ENCODE measurements around the gene DRD1. TPM values are rescaled to one million over a fixed set of nuclear protein-coding genes. Genes with fewer than 3 reads are reported as not detected.

Gene DRD1
- total RNA-seq, 1 donor: under 0.01 TPM

DNA sequence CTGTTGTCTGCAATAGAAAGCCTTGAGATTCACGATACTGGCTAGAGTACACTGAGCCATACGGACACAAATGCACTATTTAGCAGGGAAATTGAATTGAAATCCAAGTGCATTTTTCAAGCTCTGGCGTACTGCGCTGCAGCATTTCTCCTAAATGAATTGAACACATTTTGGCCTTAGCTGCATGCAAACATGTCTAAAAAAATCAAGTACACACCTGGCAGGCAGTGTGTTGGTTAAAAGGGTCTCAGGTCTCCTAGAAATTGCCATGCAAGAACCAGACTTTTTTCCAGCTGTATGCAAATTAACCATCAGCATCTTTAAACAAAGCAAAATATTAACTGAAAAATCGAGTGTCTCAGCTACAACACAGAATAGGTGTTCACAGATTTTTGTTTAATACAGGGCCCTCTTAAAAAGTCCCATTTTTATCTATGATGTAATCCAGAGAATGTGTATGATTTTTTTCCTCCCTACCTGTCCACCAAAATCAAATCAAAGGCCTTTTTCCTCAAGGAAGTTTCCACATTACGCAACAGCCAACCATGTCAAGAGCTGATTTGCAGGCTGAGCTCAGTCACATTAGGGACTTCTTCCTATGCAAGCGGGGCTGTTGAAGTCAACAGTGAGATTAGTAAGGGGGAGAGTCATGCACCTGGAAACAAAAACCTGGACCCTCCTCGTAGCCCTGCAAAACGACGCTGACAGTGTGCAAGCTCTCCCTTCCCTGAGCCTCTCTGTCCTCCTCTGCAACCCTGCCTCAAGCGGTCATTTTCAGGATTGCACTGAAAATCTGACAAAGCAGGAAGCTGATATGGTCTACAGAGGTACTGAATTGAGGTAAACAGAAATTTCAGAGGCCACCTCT, 20.3 kb upstream of the DRD1 start:
- TF ChIP-seq, protein P1, sequence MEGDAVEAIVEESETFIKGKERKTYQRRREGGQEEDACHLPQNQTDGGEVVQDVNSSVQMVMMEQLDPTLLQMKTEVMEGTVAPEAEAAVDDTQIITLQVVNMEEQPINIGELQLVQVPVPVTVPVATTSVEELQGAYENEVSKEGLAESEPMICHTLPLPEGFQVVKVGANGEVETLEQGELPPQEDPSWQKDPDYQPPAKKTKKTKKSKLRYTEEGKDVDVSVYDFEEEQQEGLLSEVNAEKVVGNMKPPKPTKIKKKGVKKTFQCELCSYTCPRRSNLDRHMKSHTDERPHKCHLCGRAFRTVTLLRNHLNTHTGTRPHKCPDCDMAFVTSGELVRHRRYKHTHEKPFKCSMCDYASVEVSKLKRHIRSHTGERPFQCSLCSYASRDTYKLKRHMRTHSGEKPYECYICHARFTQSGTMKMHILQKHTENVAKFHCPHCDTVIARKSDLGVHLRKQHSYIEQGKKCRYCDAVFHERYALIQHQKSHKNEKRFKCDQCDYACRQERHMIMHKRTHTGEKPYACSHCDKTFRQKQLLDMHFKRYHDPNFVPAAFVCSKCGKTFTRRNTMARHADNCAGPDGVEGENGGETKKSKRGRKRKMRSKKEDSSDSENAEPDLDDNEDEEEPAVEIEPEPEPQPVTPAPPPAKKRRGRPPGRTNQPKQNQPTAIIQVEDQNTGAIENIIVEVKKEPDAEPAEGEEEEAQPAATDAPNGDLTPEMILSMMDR (IDR thresholded peaks at IDR 0.05; ENCODE audit: insufficient read depth, low read depth, low read length): peak; percentile 85
- peak; percentile 41 for DNase-seq (ENCODE audit: low read depth)
- no peak overlapping the region for H3K4me3 ChIP-seq (ENCODE audit: low read depth, low read length)

DNA sequence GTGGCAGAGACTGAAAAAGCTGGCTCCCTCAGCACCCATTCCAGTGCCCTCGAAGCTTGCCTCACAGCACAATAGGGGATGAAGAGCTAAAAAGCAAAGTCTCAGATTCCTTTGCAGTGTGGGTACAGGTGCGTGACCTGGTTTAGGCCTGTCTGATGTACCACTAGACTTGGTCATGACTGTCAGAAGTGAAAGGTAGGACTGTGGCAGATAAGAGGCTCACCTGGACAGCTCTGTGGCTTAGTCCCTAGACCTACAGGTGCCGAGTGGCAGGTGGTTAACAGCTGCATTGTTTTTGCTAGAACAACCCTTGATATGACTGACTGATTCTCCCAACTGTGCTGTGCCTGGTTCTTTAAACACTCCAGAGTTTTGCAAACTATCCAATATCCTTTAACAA, 19.7 kb upstream of the DRD1 start:
- DNase-seq (ENCODE audit: low read depth): no peak
- no peak overlapping the region for H3K4me3 ChIP-seq (ENCODE audit: low read depth, low read length)
- TF ChIP-seq, protein P1 (IDR thresholded peaks at IDR 0.05; ENCODE audit: insufficient read depth, low read depth, low read length): no peak

DNA sequence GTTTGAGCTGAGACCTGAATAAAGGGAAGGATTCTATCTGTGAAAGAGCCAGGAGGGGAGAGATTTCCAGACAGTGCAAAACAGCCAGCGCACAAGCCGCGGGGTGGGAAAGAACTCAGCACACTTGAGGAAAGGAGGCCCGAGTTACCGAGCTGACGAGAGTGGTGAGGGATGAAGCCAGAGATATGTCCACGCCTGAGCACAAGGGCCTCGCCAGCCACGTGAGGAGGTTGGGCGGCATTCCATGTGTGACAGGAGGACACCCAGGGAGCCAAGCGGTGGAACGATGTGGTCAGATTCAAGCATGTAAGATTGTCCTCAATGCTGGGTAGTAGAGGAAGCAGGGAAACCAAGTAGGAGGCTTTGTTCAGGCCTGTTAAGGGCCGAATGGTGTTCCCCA, 17.4 kb upstream of the DRD1 start:
- DNase-seq (ENCODE audit: low read depth): no peak
- H3K4me3 ChIP-seq (ENCODE audit: low read depth, low read length): no peak overlapping the region
- TF ChIP-seq, protein P1 (IDR thresholded peaks at IDR 0.05; ENCODE audit: insufficient read depth, low read depth, low read length): no peak

DNA sequence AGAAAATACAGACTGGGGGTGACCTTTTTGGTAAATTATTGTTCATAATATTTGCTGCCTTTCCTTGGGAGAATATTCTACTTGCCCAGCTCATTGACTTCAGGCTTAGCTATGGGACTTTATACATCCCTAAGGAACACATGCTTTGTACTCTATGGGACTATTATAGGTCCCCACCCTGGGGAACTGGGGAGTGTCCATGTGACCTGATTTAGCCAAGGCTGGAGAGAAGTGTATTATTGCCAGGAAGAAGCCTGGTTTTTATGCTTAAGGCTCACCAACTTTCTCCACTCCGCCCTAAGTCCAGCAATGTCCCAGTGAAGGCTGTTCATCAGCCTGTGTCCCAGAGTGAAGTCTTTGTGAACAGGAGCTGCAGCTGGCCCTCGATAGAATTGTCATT, 16.6 kb upstream of the DRD1 start:
- no peak overlapping the region for H3K4me3 ChIP-seq (ENCODE audit: low read depth, low read length)
- no peak for DNase-seq (ENCODE audit: low read depth)
- TF ChIP-seq, protein P1 (IDR thresholded peaks at IDR 0.05; ENCODE audit: insufficient read depth, low read depth, low read length): no peak

DNA sequence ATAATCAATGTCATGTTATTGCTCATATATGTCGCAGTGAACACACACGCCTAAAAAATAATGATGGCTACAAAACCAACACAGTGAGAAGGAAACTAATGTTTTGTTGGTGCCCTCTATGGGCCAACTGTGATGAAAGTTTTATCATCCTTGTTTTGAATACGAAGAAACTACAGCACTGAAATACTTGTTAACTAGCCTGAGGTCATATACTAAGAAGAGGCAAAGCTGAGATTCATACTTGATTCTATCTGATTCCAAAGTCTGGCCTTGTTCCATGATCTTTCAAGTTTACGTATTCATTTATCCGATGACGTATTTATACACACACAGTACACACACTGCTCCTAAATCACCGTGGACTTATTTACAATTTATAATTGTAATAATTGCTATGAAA, 16.1 kb upstream of the DRD1 start:
- TF ChIP-seq, protein P1 (IDR thresholded peaks at IDR 0.05; ENCODE audit: insufficient read depth, low read depth, low read length): peak; percentile 50
- peak; percentile 13 for DNase-seq (ENCODE audit: low read depth)
- H3K4me3 ChIP-seq (ENCODE audit: low read depth, low read length): no peak overlapping the region

DNA sequence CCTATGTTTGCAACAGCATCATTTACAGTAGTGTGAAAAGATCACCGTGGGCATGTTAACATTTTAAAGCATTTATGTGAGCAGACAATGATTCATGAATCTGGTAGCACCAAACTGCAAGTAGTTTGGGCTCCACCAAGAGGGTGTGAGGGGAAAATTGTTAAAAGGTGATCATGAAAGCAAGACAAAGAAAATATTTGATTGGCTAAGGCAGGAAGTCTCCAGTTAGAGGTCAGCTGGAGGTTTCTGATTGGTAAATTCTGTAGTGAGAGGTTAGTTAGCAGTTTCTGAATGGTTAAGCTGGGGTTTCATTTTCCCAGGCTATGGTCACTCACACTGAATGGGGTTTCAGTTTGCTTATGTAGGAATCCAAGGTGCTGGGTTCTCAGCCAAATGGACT, 13.5 kb upstream of the DRD1 start:
- DNase-seq (ENCODE audit: low read depth): no peak
- TF ChIP-seq, protein P1 (IDR thresholded peaks at IDR 0.05; ENCODE audit: insufficient read depth, low read depth, low read length): no peak
- no peak overlapping the region for H3K4me3 ChIP-seq (ENCODE audit: low read depth, low read length)

Data from fibroblast of villous mesenchyme (primary cell).